ENCODE data around the gene RNH1. TPM values are rescaled to one million over a fixed set of nuclear protein-coding genes. Genes with fewer than 3 reads are reported as not detected.

Gene RNH1
- total RNA-seq, 1 experiment from 2014 or later: 60.0 TPM

DNA sequence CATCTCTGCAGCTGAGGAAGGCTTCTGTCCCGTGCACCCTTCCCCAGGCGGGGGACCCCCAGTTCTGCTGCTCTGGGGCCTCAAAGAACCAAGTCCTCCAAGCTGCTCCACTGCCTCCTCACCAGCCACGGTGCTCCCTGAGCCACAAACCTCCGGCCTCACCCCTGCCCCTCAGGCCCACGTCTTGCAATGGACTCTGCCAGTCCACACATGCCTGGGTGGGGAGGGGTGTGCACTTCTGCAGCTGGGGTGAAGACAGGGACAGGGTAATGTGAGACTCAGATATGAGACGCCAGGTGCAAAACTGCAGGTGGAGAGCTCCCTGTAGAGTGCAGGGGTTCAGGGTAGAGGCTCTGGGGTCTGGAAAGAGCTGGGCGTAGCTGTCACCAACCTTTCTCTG is 60.2 kb downstream of the RNH1 start:
- H3K9me3 Mint-ChIP-seq: peaks cover 0 to 2% of the 10 kb centered on the region in 2 experiments; a peak in 1 of 5 replicates
- Histone ChIP-seq H3K9me3 (ENCODE audit: control insufficient read depth, low read depth, low read length) (no peaks in the 10 kb centered on the region), H3K18ac (ENCODE audit: insufficient read length, low read depth, low read length) (no peak overlapping the region), H3K14ac (ENCODE audit: insufficient read depth, low read length) (no peak overlapping the region), H2AK5ac (ENCODE audit: insufficient read length, low read length) (no peak overlapping the region), H3K23ac (ENCODE audit: insufficient read length, low read depth, low read length) (no peak overlapping the region), H3K4ac (ENCODE audit: low read depth, low read length) (no peak overlapping the region), H4K20me1 (ENCODE audit: control insufficient read depth, insufficient read depth, insufficient read length) (no peaks in the 10 kb centered on the region), H2BK15ac (ENCODE audit: low read depth, low read length) (no peak overlapping the region), H2BK120ac (ENCODE audit: low read depth, low read length, poor library complexity, severe bottlenecking) (no peak overlapping the region), H3K23me2 (ENCODE audit: insufficient read length, low read depth, low read length, poor library complexity, severe bottlenecking) (peaks cover 10% of the 10 kb centered on the region), H3K27me3 (ENCODE audit: insufficient read depth, low read length) (no peaks in the 10 kb centered on the region), H3K79me2 (ENCODE audit: insufficient read depth, low read length) (peaks cover 5% of the 10 kb centered on the region; the same call in 1 of the 2 replicates), H4K91ac (ENCODE audit: insufficient read length, low read depth, low read length) (no peak overlapping the region), H3K27ac (ENCODE audit: insufficient read length, low read depth, low read length) (no peak overlapping the region), H3K4me1 (ENCODE audit: insufficient read depth, low read length) (no peaks in the 10 kb centered on the region), H3K9ac (ENCODE audit: extremely low read depth, insufficient read length, low read length) (no peak overlapping the region), H4K8ac (replicated peaks; ENCODE audit: insufficient read length, low read depth, low read length) (no peak overlapping the region), H2BK12ac (ENCODE audit: insufficient read length, low read depth, low read length) (no peak overlapping the region), H3K4me2 (ENCODE audit: insufficient read depth, insufficient read length, low read length) (no peak overlapping the region), H3K79me1 (ENCODE audit: insufficient read depth, low read depth, low read length, poor library complexity, severe bottlenecking) (peaks cover 5% of the 10 kb centered on the region), H4K5ac (ENCODE audit: insufficient read length, low read depth, low read length) (no peak overlapping the region), H2AFZ (ENCODE audit: low read length) (no peak overlapping the region), H2BK5ac (ENCODE audit: insufficient read length, low read length) (no peak overlapping the region), H2BK20ac (ENCODE audit: low read depth, low read length, poor library complexity, severe bottlenecking) (no peak overlapping the region), H3K56ac (ENCODE audit: insufficient read length, low read depth, low read length) (no peak overlapping the region), H3T11ph (ENCODE audit: low read length) (no peak overlapping the region)
- H3K27me3 Mint-ChIP-seq (ENCODE audit: low read depth): peaks cover 5% of the 10 kb centered on the region
- DNase-seq: no peak
- TF ChIP-seq, protein P1, sequence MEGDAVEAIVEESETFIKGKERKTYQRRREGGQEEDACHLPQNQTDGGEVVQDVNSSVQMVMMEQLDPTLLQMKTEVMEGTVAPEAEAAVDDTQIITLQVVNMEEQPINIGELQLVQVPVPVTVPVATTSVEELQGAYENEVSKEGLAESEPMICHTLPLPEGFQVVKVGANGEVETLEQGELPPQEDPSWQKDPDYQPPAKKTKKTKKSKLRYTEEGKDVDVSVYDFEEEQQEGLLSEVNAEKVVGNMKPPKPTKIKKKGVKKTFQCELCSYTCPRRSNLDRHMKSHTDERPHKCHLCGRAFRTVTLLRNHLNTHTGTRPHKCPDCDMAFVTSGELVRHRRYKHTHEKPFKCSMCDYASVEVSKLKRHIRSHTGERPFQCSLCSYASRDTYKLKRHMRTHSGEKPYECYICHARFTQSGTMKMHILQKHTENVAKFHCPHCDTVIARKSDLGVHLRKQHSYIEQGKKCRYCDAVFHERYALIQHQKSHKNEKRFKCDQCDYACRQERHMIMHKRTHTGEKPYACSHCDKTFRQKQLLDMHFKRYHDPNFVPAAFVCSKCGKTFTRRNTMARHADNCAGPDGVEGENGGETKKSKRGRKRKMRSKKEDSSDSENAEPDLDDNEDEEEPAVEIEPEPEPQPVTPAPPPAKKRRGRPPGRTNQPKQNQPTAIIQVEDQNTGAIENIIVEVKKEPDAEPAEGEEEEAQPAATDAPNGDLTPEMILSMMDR (conservative IDR thresholded peaks at IDR 0.05): no peak
- no peak overlapping the region for H3K27ac Mint-ChIP-seq
- peaks cover 0 to 3% (median 0%) of the 10 kb centered on the region in 3 experiments; a peak in 3 of 7 replicates for H3K36me3 Mint-ChIP-seq (ENCODE audit: insufficient read depth in 1 of 3, low read depth in 3 of 3)
- WGBS (ENCODE audit: extremely low coverage, insufficient read length, low lambda C conversion rate): no CpG with 5 or more reads among the region's 7 CpGs
- peaks cover 16 to 22% of the 10 kb centered on the region in 2 experiments for H3K4me1 Mint-ChIP-seq
- no peak overlapping the region for H3K4me3 Mint-ChIP-seq
